GM23248 (cell line): Measurements from ENCODE around the gene ERCC3. TPM values are rescaled to one million over a fixed set of nuclear protein-coding genes. Genes with fewer than 3 reads are reported as not detected.
"Not testable (repeated sequence)": the region's sequence is repeated elsewhere in the genome, so short reads cannot be mapped to it uniquely, and the experiment has no call there.

ENCODE experiments used
- DNase-seq: peaks from one replicate; pipeline ENCODE4 v3.0.0-alpha.2; 2015
- H2AFZ ChIP-seq: fragments of 200-600 bp; sonication (generic); 2 replicates; pipeline ENCODE4 v1.6.1; 2016; ENCODE audit warnings: antibody characterized with exemption
- H3F3A ChIP-seq: fragments of 200-600 bp; sonication (generic); 2 replicates; pipeline ENCODE4 v1.6.1; 2016; ENCODE audit warnings: mild to moderate bottlenecking, antibody characterized with exemption, mixed run types; ENCODE audit not compliant: insufficient read depth
- H3K27ac ChIP-seq: fragments of 200-600 bp; sonication (generic); 2 replicates; pipeline ENCODE4 v1.5.1; 2016; ENCODE audit warnings: mild to moderate bottlenecking
- H3K27me3 ChIP-seq: fragments of 200-600 bp; sonication (generic); replicated peaks from 2 replicates; pipeline ENCODE4 v1.6.1; 2016; ENCODE audit warnings: mild to moderate bottlenecking; ENCODE audit not compliant: insufficient read depth
- H3K36me3 ChIP-seq: fragments of 200-600 bp; sonication (generic); 2 replicates; pipeline ENCODE4 v1.6.1; 2016; ENCODE audit warnings: low read depth, mild to moderate bottlenecking
- H3K4me1 ChIP-seq: fragments of 200-600 bp; sonication (generic); 2 replicates; pipeline ENCODE4 v1.6.1; 2016; ENCODE audit warnings: mild to moderate bottlenecking; ENCODE audit not compliant: insufficient read depth
- H3K4me2 ChIP-seq: fragments of 200-600 bp; sonication (generic); one replicate; pipeline ENCODE4 v1.6.1; 2016; ENCODE audit warnings: mild to moderate bottlenecking; ENCODE audit not compliant: unreplicated experiment
- H3K4me3 ChIP-seq: fragments of 200-600 bp; sonication (generic); 2 replicates; pipeline ENCODE4 v1.5.1; 2016; ENCODE audit warnings: mild to moderate bottlenecking
- H3K79me2 ChIP-seq: fragments of 200-600 bp; sonication (generic); 2 replicates; pipeline ENCODE4 v1.6.1; 2016; ENCODE audit warnings: mild to moderate bottlenecking; ENCODE audit not compliant: insufficient read depth
- H3K9ac ChIP-seq: fragments of 200-600 bp; sonication (generic); 2 replicates; pipeline ENCODE4 v1.6.1; 2016; ENCODE audit warnings: mild to moderate bottlenecking
- H3K9me2 ChIP-seq: fragments of 200-600 bp; sonication (generic); 2 replicates; pipeline ENCODE4 v1.6.1; 2016; ENCODE audit warnings: mixed run types, mild to moderate bottlenecking, moderate library complexity; ENCODE audit not compliant: insufficient read depth
- H3K9me3 ChIP-seq: fragments of 200-600 bp; sonication (generic); one replicate; pipeline ENCODE4 v1.6.1; 2017; ENCODE audit warnings: low read depth
- H4K20me1 ChIP-seq: fragments of 200-600 bp; sonication (generic); 2 replicates; pipeline ENCODE4 v1.6.0; 2016; ENCODE audit not compliant: insufficient read depth
- EZH2 ChIP-seq: fragments of 200-600 bp; sonication (generic); IDR thresholded peaks from 2 replicates; pipeline ENCODE4 v1.6.1; 2018; ENCODE audit warnings: antibody characterized with exemption, mild to moderate bottlenecking; ENCODE audit not compliant: insufficient read depth, poor library complexity, severe bottlenecking
- EZH2phosphoT487 ChIP-seq: fragments of 200-600 bp; sonication (generic); IDR thresholded peaks from 2 replicates; pipeline ENCODE4 v1.6.1; 2018; ENCODE audit warnings: antibody characterized with exemption, moderate library complexity, mild to moderate bottlenecking, low read depth; ENCODE audit not compliant: insufficient read depth
- WGBS, 2 experiments: methylation state at CpG; one replicate each; pipeline ENCODE4 v1.1.6; 2015 to 2017; ENCODE audit warnings: low lambda C conversion rate in 2 of 2, low coverage in 1 of 2; ENCODE audit errors: missing lambda C conversion rate in 2 of 2; 5-methylcytosine and 5-hydroxymethylcytosine counted together
- in situ Hi-C: fragments of 300-500 bp; cut with MboI; formaldehyde crosslinking; loops from 2 replicates; pipeline ENCODE4 v1.15.0; 2020
- polyA plus RNA-seq: library from polyadenylated mRNA; unstranded; fragments of >200 nt; fragmentation: Nextera tagmentation; extraction: Ambion mirVana; gene quantifications from 2 replicates; pipeline ENCODE4 v1.2.1, GENCODE V29; 2016
- total RNA-seq: library from RNA; depleted of rRNA; stranded (reverse); fragments of >200 nt; shearing (Covaris generic); gene quantifications from 2 replicates; pipeline ENCODE4 v1.2.3, GENCODE V29; 2014

The ERCC3 gene
- total and polyA plus RNA-seq, 2 experiments from 2014 or later, result 41.8 to 42.9 TPM

GRCh38 chr2:127255721-127256120 lies 38.2 kb downstream of the ERCC3 start:
- Histone ChIP-seq H3K4me2 (no peak overlapping the region), H3K9me3 (no peaks in the 10 kb centered on the region), H4K20me1 (no peaks in the 10 kb centered on the region), H3K4me3 (no peak overlapping the region), H3K79me2 (no peaks in the 10 kb centered on the region), H3K9me2 (no peaks in the 10 kb centered on the region), H3K4me1 (peaks cover 14% of the 10 kb centered on the region), H3F3A (no peaks in the 10 kb centered on the region), H2AFZ (no peak overlapping the region), H3K27ac (no peak overlapping the region), H3K27me3 (no peaks in the 10 kb centered on the region), H3K9ac (no peak overlapping the region), H3K36me3 (peaks cover 23% of the 10 kb centered on the region; the same call in 1 of the 2 replicates)
- in situ Hi-C loops, result no loop called here
- DNase-seq, result no peak
- WGBS, 2 experiments, result 88 to 91% methylated on average over 6 of the region's 6 CpGs
- TF ChIP-seq EZH2 (no peak), EZH2phosphoT487 (no peak)

- peaks cover 17% of the 10 kb centered on the region; the same call in 1 of the 2 replicates for H3K36me3 ChIP-seq
- H3F3A ChIP-seq, result no peaks in the 10 kb centered on the region
- no peak overlapping the region for H3K27ac ChIP-seq
- H2AFZ ChIP-seq, result no peak overlapping the region
- no peak overlapping the region for H3K4me3 ChIP-seq
- H3K79me2 ChIP-seq, result no peaks in the 10 kb centered on the region
- no peaks in the 10 kb centered on the region for H3K9me3 ChIP-seq
- H4K20me1 ChIP-seq, result no peaks in the 10 kb centered on the region
- WGBS, 2 experiments, result 89 to 94% methylated on average over 2 of the region's 2 CpGs
- DNase-seq, result no peak
- in situ Hi-C loops, result no loop called here
- H3K4me2 ChIP-seq, result no peak overlapping the region
- no peaks in the 10 kb centered on the region for H3K27me3 ChIP-seq
- TF ChIP-seq EZH2 (no peak), EZH2phosphoT487 (no peak)
- no peaks in the 10 kb centered on the region for H3K9me2 ChIP-seq
- H3K9ac ChIP-seq, result no peak overlapping the region
- peaks cover 14% of the 10 kb centered on the region for H3K4me1 ChIP-seq
Observed at GRCh38 chr2:127255146-127255545, 38.8 kb downstream of the ERCC3 start.

DNA sequence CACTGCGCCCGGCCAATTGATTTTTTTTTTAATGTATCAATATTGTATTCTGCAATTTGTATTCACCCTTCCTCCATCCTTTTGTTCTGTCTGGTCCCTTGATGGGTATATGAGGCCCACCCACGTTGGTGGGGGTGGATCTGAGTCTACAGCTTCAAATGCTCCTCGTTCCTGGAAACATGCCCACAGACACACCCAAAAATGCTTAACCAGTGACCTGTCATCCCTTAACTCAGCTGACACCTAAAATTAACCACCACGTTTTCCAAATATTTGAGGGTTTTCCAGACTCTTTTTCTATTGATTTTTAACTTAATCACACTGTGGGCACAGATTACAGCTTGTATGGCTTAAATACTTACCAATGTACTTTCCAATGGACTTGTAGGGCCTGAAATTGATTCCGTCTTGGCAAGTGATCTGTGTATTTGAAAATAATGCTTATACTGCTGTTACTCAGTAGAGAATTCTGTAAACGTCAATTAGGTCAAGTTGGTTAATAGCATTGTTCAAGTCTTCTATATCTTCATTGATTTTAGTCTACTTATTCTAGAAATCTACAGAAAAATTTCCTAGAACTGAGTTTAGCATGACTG lies 39.5 kb downstream of the ERCC3 start:
- Histone ChIP-seq H3K4me1 (peaks cover 14% of the 10 kb centered on the region), H3K9ac (no peak overlapping the region), H3K36me3 (peaks cover 12% of the 10 kb centered on the region; the same call in 1 of the 2 replicates), H4K20me1 (no peaks in the 10 kb centered on the region), H3K9me2 (no peaks in the 10 kb centered on the region), H3K79me2 (no peaks in the 10 kb centered on the region), H2AFZ (no peak overlapping the region), H3K27me3 (no peaks in the 10 kb centered on the region), H3K4me2 (no peak overlapping the region), H3K27ac (no peak overlapping the region), H3F3A (no peaks in the 10 kb centered on the region), H3K9me3 (no peaks in the 10 kb centered on the region), H3K4me3 (no peak overlapping the region)
- in situ Hi-C loops, result no loop called here
- 44 to 45% methylated on average over 7 of the region's 7 CpGs for WGBS, 2 experiments
- no peak for TF ChIP-seq EZH2
- TF ChIP-seq EZH2phosphoT487, result no peak
- peak; percentile 30 for DNase-seq

- H3K27me3 ChIP-seq, H3K79me2 ChIP-seq, H3K9me2 ChIP-seq, H3K4me1 ChIP-seq, H4K20me1 ChIP-seq, H3K9ac ChIP-seq, H3K36me3 ChIP-seq, H2AFZ ChIP-seq, H3K4me2 ChIP-seq, in situ Hi-C loops, H3K9me3 ChIP-seq, H3K4me3 ChIP-seq, H3F3A ChIP-seq, DNase-seq, H3K27ac ChIP-seq: not testable (repeated sequence)
- 65 to 75% methylated on average over 2 of the region's 2 CpGs for WGBS, 2 experiments
Observed at GRCh38 chr2:127241184-127241583, 52.8 kb downstream of the ERCC3 start.

DNA sequence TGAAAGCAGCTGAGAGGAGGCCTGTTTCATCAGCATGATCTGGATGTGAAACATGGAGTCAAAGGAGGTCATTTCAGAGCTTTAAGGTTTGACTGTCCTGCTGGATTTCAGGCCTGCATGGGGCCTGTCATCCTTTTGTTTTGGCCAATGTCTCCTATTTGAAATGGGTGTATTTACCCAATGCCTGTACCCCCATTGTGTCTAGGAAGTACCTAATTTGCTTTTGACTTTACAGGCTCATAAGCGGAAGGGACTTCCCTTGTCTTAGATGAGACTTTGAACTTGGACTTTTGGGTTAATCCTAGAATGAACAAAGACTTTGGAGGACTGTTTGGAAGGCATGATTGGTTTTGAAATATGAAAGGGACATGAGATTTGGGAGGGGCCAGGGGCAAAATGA lies 54.5 kb downstream of the ERCC3 start:
- H3K9me3 ChIP-seq, result no peaks in the 10 kb centered on the region
- no peaks in the 10 kb centered on the region for H3K27me3 ChIP-seq
- 90 to 96% methylated on average over 1 of the region's 1 CpG for WGBS, 2 experiments
- in situ Hi-C loops, result no loop called here
- no peak overlapping the region for H3K9ac ChIP-seq
- H4K20me1 ChIP-seq, result no peaks in the 10 kb centered on the region
- H3K9me2 ChIP-seq, result no peaks in the 10 kb centered on the region
- H3K27ac ChIP-seq, result no peak overlapping the region
- no peak for DNase-seq
- H3K4me2 ChIP-seq, result no peak overlapping the region
- no peaks in the 10 kb centered on the region for H3F3A ChIP-seq
- H3K79me2 ChIP-seq, result no peaks in the 10 kb centered on the region
- no peaks in the 10 kb centered on the region for H3K4me1 ChIP-seq
- no peaks in the 10 kb centered on the region for H3K36me3 ChIP-seq
- no peak overlapping the region for H3K4me3 ChIP-seq
- no peak overlapping the region for H2AFZ ChIP-seq
- no peak for TF ChIP-seq EZH2
- TF ChIP-seq EZH2phosphoT487, result no peak

- H3K4me3 ChIP-seq, H3K79me2 ChIP-seq, DNase-seq, H3K27me3 ChIP-seq, H3K9me2 ChIP-seq, H3K36me3 ChIP-seq, H3K9ac ChIP-seq, H3K4me1 ChIP-seq, H4K20me1 ChIP-seq, H3F3A ChIP-seq, H3K4me2 ChIP-seq, H3K9me3 ChIP-seq, H2AFZ ChIP-seq, in situ Hi-C loops, H3K27ac ChIP-seq: not testable (repeated sequence)
- 9 to 19% methylated on average over 2 of the region's 2 CpGs for WGBS, 2 experiments
Observed at GRCh38 chr2:127237768-127238167, 56.2 kb downstream of the ERCC3 start.
